Neural progenitor cell (in vitro differentiated cells): Measurements from ENCODE around the gene JAZF1.

ENCODE experiments used
- CTCF ChIP-seq: fragments of 200-600 bp; sonication (generic); IDR thresholded peaks from 2 replicates; pipeline ENCODE4 v1.5.1; 2017; ENCODE audit warnings: antibody characterized with exemption, mild to moderate bottlenecking
- EZH2 ChIP-seq: fragments of 200-600 bp; sonication (generic); IDR thresholded peaks from 2 replicates; pipeline ENCODE4 v1.6.1; 2017; ENCODE audit warnings: antibody characterized with exemption, mild to moderate bottlenecking, moderate library complexity
- EZH2phosphoT487 ChIP-seq: fragments of 200-600 bp; sonication (generic); IDR thresholded peaks from 2 replicates; pipeline ENCODE4 v1.6.1; 2017; ENCODE audit warnings: antibody characterized with exemption

GRCh38 chr7:28032738-28033380, 147.7 kb downstream of the JAZF1 start:
- TF ChIP-seq EZH2 (no peak), CTCF (peak; percentile 13), EZH2phosphoT487 (no peak)
